Amniotic epithelial cell (primary cell): Measurements from ENCODE around the gene DLG5.
"Not testable (repeated sequence)": the region's sequence is repeated elsewhere in the genome, so short reads cannot be mapped to it uniquely, and the experiment has no call there.

Source experiments
- DNase-seq: peaks from one replicate; pipeline ENCODE4 v3.0.0-alpha.2; 2010; ENCODE audit warnings: low read depth

The DLG5 gene

DNA sequence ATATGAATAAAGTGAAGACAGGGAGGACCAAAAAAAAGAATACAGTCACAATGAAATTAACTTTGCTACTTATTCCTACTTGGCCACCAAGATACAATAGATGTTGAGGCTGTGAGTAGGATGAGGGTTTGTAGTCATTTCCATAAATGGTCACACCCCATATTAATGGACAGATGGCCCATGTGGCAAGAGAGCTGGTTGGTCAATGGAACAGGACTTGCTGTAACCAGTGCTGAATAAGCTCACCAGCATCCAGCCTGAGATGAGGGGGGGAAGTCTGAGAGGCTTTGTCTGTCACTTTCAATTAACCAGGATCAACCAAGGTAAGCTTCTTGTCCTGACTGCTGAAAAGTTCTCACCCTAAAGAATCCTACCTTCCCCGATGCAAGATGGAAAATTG is 158.5 kb downstream of the DLG5 start:
- no peak for DNase-seq

DNA sequence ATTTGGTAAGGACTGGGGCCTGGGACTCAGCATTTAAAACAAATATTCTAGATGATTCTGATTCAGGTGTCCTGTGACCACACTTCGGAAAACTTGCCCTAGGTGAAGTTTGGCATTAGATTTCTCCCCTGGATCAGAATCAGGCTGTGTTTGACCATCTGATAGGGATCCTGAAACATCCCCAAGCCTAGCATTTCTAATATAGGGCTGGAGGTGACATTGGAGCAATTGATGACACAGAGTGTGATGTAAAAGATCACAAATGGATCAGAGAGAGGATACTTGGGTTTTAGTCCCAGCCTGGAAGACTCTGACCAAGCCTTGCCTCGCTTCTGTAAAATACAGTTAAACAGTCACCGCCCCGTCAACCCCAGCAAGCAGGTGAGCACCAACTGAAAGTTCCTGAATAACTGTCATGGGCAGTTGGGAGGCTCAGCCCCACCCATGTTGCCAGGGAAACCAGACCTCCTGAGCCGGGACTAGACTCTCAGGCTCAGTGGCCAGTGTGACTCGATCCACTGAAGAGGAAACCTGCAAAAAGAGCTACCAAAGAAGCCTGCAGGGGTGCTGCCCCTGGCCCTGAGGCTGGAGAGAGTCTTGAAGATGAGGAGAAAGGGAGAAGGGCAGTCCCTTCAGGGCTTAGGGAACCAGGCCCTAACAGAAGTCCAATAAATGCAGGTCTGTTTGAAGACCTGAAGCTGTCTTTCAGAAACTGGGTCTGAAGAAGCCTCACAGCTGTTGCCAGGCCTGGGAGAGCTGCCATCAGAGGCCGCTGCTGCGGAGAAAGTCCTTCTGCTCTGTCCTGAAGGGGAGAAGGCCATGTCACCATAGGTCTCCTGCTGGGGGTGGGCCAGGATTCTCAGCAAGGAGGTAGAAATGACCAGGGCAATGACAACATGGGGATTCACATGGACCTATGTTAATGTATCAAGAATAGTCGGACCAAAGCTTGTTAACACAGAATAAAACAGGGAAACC is 162.8 kb downstream of the DLG5 start:
- DNase-seq: no peak

DNA sequence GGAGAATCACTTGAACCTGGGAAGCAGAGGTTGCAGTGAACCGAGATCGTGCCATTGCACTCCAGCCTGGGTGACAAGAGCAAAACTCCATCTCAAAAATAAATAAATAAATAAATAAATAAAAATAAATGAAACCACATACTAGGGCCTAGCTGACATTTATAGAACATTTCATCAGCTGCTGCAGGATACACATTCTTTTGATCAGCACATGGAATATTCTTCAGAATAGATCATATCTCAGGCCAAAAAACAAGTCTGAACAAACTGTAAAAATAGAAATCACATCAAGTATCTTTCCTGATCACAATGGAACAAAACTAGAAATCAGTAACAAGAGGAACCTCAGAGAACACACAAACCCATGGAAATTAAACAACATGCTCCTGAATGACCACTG is 168.1 kb downstream of the DLG5 start:
- not testable (repeated sequence) for DNase-seq

DNA sequence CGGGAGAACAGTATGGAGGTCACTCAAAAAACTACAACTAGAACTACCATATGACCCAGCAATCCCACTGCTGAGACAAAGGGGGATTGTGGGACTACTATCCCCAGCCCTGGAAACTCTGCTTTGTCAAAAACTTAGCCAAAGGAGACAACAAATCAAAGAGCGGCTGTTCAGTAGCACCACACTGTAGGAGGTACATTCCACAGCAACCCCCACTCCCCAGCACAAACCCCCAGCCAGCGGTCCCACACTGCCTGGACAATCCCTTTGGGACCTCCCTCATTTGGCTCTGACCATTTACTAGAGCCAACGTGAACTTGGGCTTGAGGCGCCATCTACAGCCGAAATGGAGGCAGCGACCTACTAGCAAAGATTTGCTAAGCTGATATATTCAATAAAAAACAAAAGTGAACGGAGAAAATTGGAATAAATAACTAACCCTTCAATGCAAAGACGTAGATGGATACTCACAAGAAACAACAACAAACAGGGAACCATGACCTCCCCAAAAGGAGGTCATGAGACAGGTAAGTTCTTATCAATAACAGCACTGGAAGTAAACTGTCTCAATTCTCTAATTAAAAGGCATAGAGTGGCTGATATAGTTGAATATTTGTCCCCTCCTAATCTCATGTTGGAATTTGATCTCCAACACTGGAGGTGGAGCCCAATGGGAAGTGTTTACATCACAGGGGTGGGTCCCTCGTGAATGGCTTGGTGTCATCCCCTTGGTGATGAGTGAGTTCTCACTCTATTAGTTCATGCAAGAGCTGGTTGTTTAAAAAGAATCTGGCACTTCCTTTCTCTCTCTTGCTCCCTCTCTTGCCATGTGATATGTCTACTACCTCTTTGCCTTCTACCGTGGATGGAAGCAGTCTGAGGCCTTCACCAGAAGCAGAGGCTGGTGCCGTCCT is 170.0 kb downstream of the DLG5 start:
- peak; percentile 55 for DNase-seq

DNA sequence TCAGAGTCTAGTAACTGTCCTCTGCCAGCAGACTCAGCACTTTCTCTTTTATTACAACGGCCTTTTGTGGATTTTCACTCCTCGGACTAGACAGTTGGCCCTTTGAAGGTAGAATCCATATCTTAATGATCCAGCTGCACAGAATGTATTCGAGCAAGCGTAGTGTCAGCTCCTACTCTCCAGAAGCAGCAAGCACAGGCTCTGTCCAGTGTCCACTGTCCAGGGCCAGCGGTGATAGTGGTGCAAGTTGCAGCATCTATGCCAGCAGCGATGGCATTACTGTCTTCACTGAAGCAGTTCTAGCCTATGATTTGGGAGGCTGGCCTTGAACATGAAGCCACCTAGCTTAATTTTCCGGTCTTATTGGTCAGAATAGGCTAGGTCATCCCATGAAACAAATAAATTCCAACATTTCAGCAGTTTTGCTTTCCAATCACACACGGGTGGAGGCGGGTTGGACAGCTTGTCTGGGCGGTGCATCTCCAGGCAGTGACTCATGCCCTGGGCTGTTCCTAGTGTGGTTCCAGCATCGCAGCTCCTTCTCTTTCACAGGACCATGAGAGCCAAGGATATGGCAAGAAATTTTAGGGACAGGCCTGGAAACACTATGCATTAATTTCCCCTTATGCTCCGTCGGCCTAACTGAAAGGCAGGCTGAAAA is 180.4 kb downstream of the DLG5 start:
- peak; percentile 58 for DNase-seq

DNA sequence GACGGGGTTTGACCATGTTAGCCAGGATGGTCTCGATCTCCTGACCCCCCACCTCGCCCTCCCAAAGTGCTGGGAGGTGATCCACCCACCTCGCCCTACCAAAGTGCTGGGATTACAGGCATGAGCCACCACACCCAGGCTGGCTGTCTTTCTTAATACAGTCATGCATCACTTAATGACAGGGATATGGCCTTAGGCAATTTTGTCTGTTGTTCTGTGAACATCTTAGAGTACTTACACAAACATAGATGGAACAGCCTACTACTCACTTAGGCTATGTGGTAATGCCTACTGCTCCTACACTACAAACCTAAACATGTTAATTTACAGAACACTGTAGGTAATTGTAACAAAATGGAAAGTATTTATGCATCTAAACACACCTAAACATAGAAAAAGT is 182.3 kb downstream of the DLG5 start:
- no peak for DNase-seq

DNA sequence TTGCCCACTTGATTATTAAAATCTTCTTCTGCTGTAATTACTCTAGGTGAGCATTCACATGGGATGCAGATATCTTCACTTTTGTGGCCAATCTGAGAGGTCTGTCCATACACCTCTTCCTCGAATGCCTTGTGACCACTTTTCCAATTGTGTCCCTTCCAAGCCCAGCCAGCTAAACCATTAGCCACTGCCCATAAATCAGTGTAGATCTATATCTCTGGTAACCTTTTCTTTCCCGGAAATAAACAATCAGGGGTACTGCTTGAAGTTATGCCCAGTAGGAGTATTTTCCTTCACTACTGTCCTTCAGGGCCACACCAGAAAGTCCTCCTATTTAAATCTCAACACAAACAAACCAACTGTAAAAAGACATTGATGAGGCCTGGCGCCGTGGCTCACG is 184.4 kb downstream of the DLG5 start:
- DNase-seq: no peak

DNA sequence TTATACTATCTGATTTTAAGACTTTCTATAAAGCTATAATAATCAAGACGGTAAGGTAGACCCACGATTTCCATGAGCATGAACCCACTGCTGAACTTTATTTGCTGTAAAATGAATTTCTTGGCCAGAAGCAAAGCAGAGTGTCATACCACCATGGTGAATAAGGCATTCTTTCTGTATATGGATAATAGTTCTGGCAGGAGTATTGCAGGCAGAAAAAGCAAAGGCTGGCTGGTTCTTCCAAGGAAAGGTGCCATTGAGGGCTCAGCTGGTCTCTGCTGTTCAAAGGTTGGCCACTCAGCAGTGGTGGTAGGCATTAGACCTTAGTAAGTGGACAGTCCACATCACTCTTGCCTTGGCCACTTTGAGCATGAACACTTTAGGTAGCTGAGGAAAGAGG is 184.8 kb downstream of the DLG5 start:
- no peak for DNase-seq
